ENCODE data around the gene ZNF182. TPM values are rescaled to one million over a fixed set of nuclear protein-coding genes. Genes with fewer than 3 reads are reported as not detected.

ZNF182 gene
- total and polyA plus RNA-seq, 8 donors = 1.8 to 6.2 (median 2.8) TPM

GRCh38 chrX:47927212-47927611, 76.6 kb downstream of the ZNF182 start:
- intact Hi-C loops (cut with DNase I) = no loop called here

More at GRCh38 chrX:47927212-47927611, 76.6 kb downstream of the ZNF182 start:
- Histone ChIP-seq H3K27ac (no peak overlapping the region), H3K9me3 (no peaks in the 10 kb centered on the region), H3K4me1 (no peaks in the 10 kb centered on the region), H3K4me3 (no peak overlapping the region), H3K27me3 (peaks cover 0 to 7% (median 0%) of the 10 kb centered on the region in 4 donors), H3K36me3 (no peaks in the 10 kb centered on the region)
- ATAC-seq (no peak), FAIRE-seq (no peak), DNase-seq (no peak)
- 73 to 94% methylated on average over 2 of the region's 2 CpGs for WGBS, 2 donors
- TF ChIP-seq, protein P1, sequence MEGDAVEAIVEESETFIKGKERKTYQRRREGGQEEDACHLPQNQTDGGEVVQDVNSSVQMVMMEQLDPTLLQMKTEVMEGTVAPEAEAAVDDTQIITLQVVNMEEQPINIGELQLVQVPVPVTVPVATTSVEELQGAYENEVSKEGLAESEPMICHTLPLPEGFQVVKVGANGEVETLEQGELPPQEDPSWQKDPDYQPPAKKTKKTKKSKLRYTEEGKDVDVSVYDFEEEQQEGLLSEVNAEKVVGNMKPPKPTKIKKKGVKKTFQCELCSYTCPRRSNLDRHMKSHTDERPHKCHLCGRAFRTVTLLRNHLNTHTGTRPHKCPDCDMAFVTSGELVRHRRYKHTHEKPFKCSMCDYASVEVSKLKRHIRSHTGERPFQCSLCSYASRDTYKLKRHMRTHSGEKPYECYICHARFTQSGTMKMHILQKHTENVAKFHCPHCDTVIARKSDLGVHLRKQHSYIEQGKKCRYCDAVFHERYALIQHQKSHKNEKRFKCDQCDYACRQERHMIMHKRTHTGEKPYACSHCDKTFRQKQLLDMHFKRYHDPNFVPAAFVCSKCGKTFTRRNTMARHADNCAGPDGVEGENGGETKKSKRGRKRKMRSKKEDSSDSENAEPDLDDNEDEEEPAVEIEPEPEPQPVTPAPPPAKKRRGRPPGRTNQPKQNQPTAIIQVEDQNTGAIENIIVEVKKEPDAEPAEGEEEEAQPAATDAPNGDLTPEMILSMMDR (IDR thresholded peaks at IDR 0.05) = no peak

Other genes with a start within 250 kb of the ZNF182 start
- gene ZNF81, start 167.1 kb downstream of the ZNF182 start, total RNA-seq = 1 to 10 TPM; 2.1 to 5.8 (median 3.0) TPM
- gene ZNF81, start 167.1 kb downstream of the ZNF182 start, polyA plus RNA-seq = 1 to 10 TPM; 1.5 to 2.5 TPM
- gene SPACA5, start 3.0 kb upstream of the ZNF182 start, total RNA-seq = not detected
- not detected for gene SPACA5, start 3.0 kb upstream of the ZNF182 start, polyA plus RNA-seq
- gene ZNF630, start 67.7 kb upstream of the ZNF182 start, total RNA-seq = 1 to 10 TPM; 1.3 to 2.9 (median 1.7) TPM
- gene ZNF630, start 67.7 kb upstream of the ZNF182 start, polyA plus RNA-seq = 1 to 10 TPM; 1.3 to 1.5 TPM
- gene SPACA5B, start 126.6 kb upstream of the ZNF182 start, total RNA-seq = not detected
- not detected for gene SPACA5B, start 126.6 kb upstream of the ZNF182 start, polyA plus RNA-seq
- gene SSX5, start 192.8 kb upstream of the ZNF182 start, total RNA-seq = not detected
- gene SSX5, start 192.8 kb upstream of the ZNF182 start, polyA plus RNA-seq = not detected

Measured in pancreas (tissue), 10 donors.